B cell (primary cell): ENCODE measurements around the gene AK4.

ENCODE experiments used
- EZH2 ChIP-seq: IDR thresholded peaks from 2 replicates; pipeline ENCODE4 v1.6.1; 2012; ENCODE audit warnings: borderline replicate concordance, low read depth, mild to moderate bottlenecking, moderate library complexity, low read length; ENCODE audit not compliant: insufficient read depth, poor library complexity, severe bottlenecking
- TF ChIP-seq, protein P1 (sequence below): fragments of 200-600 bp; IDR thresholded peaks from one replicate; pipeline ENCODE4 v1.8.0; 2022; ENCODE audit warnings: antibody characterized with exemption, mild to moderate bottlenecking

DNA sequence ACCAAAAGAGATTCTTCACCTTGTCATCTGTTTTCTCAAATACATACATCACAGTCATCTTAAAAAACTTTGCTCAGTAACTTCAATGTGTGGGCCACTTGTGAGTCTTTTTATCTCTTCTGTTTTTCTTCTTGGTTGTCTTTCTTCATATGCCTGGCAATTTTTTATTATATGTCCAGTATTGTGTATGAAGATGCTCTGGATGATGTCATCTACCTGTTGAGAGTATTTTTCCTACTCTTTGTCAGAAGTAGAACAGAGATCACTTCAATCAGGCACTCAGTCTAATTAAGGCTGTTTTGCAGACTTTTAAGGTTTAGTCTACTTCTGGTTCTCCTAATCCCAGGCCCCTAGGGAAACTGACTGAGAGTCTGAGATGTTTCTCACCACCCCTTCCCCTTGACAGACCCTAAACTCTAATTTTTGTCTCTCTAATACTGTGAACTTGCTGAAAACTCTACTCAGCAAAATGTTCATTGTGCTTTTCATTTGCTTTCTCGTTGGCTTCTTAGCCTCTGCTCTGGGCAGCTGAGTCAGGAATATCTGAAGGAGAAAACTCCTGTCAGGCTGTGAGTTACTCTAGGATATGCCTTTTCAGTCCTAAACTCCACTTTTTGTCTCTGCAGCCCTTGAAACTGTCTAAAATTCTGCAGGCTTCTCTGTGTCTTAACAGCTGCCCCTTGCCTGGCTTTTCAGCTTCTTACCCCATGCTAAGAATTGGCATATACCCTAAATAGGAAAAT is 128.4 kb downstream of the AK4 start:
- TF ChIP-seq, protein P1, sequence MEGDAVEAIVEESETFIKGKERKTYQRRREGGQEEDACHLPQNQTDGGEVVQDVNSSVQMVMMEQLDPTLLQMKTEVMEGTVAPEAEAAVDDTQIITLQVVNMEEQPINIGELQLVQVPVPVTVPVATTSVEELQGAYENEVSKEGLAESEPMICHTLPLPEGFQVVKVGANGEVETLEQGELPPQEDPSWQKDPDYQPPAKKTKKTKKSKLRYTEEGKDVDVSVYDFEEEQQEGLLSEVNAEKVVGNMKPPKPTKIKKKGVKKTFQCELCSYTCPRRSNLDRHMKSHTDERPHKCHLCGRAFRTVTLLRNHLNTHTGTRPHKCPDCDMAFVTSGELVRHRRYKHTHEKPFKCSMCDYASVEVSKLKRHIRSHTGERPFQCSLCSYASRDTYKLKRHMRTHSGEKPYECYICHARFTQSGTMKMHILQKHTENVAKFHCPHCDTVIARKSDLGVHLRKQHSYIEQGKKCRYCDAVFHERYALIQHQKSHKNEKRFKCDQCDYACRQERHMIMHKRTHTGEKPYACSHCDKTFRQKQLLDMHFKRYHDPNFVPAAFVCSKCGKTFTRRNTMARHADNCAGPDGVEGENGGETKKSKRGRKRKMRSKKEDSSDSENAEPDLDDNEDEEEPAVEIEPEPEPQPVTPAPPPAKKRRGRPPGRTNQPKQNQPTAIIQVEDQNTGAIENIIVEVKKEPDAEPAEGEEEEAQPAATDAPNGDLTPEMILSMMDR: no peak
- TF ChIP-seq EZH2: no peak
